Measurements from ENCODE around the gene BSND.

BSND gene

GRCh38 chr1:55040933-55041494 lies 42.3 kb downstream of the BSND start:
- peak in 1 of 10 donors; percentile 24 for DNase-seq

GRCh38 chr1:55041613-55042012 lies 42.9 kb downstream of the BSND start:
- DNase-seq = no peak
- intact Hi-C loops (cut with DNase I) = no loop called here

More at GRCh38 chr1:55040933-55041494, 42.3 kb downstream of the BSND start:
- intact Hi-C loops (cut with DNase I) = no loop called here

DNA sequence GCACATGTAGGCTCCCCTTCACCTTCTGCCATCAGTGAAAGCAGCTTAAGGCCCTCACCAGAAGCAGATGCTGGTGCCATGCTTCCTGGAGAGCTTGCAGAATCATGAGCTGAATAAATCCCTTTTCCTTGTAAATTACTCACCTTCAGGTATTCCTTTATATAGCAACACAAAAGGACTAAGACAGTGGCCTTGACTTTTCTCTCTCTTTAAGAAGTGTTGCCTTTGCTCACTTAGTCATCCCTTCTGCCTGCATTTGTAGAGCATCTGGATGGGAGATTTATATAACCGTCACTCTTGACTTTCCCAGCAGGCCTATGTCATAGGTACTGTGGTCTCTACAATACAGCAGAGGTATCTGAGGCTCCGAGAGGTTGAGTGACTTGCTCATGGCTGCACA lies 44.3 kb downstream of the BSND start:
- DNase-seq = no peak
- intact Hi-C loops (cut with DNase I) = no loop called here

- intact Hi-C loops (cut with DNase I) = no loop called here
- peak in 1 of 10 donors; percentile 71 for DNase-seq
Observed at GRCh38 chr1:55043726-55044125, 45.0 kb downstream of the BSND start.

DNA sequence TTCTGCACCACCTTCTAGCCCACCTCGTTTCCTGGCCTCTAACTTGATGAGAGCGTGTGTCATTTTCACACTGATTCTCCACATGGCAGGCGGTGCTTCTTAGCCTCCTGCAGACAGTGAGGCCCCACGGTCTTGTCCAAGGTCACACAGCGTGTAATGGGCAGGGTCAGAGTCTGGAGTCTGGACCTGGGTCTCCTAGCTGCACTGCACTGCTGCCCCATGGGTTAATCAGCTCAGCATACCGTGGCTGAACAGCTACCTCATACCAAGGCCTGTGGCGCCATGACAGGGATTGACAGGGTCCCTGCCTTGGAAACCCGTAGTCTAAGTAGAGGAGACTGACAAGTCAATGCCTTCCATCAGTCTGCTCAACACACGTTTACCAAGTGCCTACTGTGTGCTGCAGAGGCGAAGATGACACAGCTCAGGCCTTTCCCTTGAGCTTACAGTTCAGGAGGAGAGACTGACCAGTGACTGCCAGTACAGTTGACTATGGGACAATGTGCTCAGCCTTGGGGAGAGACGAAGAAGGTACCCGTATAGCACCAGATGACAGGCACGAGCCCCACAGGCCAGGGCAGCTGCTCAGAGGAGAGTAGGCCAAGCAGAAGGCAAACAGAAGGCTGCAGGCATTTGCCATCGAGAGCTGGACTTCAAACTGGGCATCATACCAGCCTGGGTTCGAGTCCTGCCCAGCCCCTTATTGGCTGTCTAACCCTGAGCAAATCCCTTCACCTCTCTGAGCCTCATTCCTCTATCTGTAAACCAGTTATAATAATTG lies 46.1 kb downstream of the BSND start:
- DNase-seq = peak in 1 of 10 donors; percentile 77
- intact Hi-C loops (cut with DNase I) = no loop called here

DNA sequence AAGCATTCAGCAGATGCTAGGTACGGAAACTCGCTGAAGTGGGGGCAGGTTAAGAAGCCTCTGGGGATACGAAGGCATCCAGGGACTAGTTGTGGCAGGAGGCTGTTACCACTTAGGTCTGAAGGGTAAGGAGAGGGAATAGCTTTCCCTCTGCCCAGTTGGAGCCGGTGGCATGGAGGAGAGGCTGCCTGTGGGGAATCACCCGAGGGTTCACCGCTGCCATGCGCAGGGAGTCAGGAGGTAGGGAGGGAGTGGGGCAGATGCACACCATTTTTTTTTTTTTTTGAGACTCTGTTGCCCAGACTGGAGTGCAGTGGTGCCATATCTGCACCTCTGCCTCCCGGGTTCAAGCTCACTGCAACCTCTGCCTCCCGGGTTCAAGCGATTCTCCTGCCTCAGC lies 46.7 kb downstream of the BSND start:
- peak in 1 of 10 donors; percentile 50 for DNase-seq
- intact Hi-C loops (cut with DNase I) = no loop called here

DNA sequence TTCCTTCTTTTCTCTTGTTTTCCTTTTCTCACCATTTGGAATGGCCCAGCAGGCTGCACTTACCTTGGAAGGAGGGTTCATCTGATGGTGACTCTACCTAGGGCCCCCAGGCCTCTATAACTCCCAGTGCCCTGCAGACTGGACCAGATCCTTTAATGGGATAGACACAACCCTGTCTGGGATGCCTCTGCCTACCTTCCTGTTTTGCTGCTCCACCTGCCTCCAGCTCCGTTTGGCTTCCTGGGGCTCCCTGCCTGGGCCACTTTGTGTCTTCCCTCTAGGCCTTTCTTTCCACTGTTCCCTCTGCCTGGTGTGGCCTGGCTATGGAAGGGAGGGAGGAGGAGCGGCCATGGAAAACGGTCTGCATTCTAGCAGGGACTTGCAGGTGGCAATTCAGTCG lies 48.1 kb downstream of the BSND start:
- no peak for DNase-seq

GRCh38 chr1:55047611-55048010 lies 48.9 kb downstream of the BSND start:
- intact Hi-C loops (cut with DNase I) = no loop called here
- peak in 1 of 10 donors; percentile 50 for DNase-seq

More for the DNA sequence above, 48.1 kb downstream of the BSND start:
- intact Hi-C loops (cut with DNase I) = no loop called here

GRCh38 chr1:55048453-55049270 lies 49.9 kb downstream of the BSND start:
- intact Hi-C loops (cut with DNase I) = no loop called here
- DNase-seq = peak in 1 of 10 donors; percentile 74

GRCh38 chr1:55049271-55049913 lies 50.7 kb downstream of the BSND start:
- intact Hi-C loops (cut with DNase I) = no loop called here
- DNase-seq = no peak

- intact Hi-C loops (cut with DNase I) = no loop called here
- DNase-seq = peak in 4 of 10 donors; percentile 26 to 87 (median 44)
Observed at GRCh38 chr1:55049914-55050278, 51.2 kb downstream of the BSND start.

GRCh38 chr1:55050283-55050682 lies 51.5 kb downstream of the BSND start:
- intact Hi-C loops (cut with DNase I) = no loop called here
- peak in 3 of 10 donors; percentile 31 to 87 (median 59) for DNase-seq

- intact Hi-C loops (cut with DNase I) = no loop called here
- peak in 2 of 10 donors; percentile 50 to 59 for DNase-seq
Observed at GRCh38 chr1:55051169-55051568, 52.4 kb downstream of the BSND start.

GRCh38 chr1:55051621-55052020 lies 52.9 kb downstream of the BSND start:
- DNase-seq = peak in 2 of 10 donors; percentile 8 to 52
- intact Hi-C loops (cut with DNase I) = no loop called here

DNA sequence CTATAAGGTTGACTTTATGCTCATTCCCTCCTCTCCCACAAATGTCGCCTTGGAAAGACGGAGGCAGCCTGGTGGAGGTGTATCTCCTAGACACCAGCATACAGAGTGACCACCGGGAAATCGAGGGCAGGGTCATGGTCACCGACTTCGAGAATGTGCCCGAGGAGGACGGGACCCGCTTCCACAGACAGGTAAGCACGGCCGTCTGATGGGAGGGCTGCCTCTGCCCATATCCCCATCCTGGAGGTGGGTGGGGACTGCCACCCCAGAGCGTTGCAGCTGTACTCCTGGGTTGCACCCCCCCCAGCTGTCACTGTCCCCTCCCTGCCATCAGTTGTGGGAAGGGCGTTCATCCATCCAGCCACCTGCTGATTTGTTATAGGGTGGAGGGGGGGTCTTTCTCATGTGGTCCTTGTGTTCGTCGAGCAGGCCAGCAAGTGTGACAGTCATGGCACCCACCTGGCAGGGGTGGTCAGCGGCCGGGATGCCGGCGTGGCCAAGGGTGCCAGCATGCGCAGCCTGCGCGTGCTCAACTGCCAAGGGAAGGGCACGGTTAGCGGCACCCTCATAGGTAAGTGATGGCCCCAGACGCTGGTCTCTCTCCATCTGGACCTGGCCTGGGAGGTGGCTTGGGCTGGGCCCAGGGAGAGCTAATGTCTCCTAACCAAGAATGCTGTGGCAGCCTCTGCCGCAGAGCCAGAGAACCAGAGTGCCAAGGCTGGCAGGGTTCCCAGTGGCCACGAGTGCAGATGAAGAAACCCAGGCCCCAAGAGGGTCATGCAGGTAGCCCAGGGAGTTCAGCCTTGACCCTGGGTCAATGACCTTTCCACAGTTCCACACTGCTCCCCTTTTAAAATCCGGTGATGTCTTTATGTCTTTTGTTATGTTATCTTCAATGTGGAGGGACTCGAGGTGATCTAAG lies 53.7 kb downstream of the BSND start:
- intact Hi-C loops (cut with DNase I) = no loop called here
- DNase-seq = peak in 2 of 10 donors; percentile 75 to 77

- intact Hi-C loops (cut with DNase I) = no loop called here
- DNase-seq = peak in 1 of 10 donors; percentile 70
Observed at GRCh38 chr1:55053265-55053954, 54.7 kb downstream of the BSND start.

DNA sequence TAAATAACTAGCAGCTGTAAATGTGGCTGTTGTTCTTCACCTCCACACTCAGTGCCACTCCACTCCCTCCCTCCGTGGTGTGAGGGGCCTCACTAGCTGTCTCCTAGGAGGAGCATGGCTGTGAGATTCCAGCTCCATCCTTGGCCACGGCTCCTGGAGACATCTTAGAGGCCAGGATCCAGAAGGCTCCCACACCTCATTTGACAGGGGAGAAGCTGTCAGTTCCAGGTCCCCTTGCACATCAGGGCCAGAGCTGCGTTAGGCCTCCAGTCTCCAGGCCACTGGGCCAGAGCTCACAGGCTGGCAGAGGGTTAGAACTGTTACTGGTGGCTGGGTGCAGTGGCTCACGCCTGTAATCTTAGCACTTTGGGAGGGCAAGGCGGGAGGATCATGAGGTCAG lies 55.7 kb downstream of the BSND start:
- intact Hi-C loops (cut with DNase I) = no loop called here
- peak in 1 of 10 donors; percentile 71 for DNase-seq

- DNase-seq = peak in 1 of 10 donors; percentile 52
Observed at GRCh38 chr1:55055084-55055882, 56.5 kb downstream of the BSND start.

More at GRCh38 chr1:55055084-55055882, 56.5 kb downstream of the BSND start:
- intact Hi-C loops (cut with DNase I) = no loop called here
